Astrocyte (in vitro differentiated cells and primary cell): ENCODE results near the gene PLCB4.

ENCODE experiments used
- CTCF ChIP-seq: IDR thresholded peaks from 2 replicates; pipeline ENCODE4 v1.5.1; 2011; ENCODE audit warnings: low read depth, mild to moderate bottlenecking, inconsistent platforms, low read length, moderate library complexity; ENCODE audit not compliant: insufficient read depth
- EZH2 ChIP-seq: IDR thresholded peaks from 2 replicates; pipeline ENCODE4 v1.6.1; 2012; ENCODE audit warnings: mild to moderate bottlenecking, low read length, inconsistent platforms; ENCODE audit not compliant: insufficient read depth

DNA sequence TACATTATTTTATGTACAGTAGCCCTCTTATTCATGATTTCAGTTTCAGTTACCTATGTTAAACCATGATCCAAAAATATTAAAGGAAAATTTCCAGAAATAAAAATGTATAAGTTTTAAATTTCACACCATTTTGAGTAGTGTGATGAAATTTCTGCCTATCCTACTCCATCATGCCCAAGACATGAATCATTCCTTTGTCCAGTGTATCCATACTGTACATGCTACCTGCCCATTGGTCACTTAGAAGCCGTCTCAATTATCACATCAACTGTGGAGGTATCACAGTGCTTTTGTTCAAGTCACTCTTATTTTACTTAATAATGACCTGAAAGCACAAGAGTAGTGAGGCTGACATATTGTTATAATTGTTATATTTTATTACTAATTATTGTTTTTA is 32.3 kb upstream of the PLCB4 start:
- TF ChIP-seq CTCF (no peak), EZH2 (no peak)
